Loucy (cell line): ENCODE measurements around the gene TMEM244.

ENCODE experiments used
- H2AFZ ChIP-seq: fragments of 200-600 bp; sonication (generic); 2 replicates; pipeline ENCODE4 v1.6.0; 2016; ENCODE audit warnings: antibody characterized with exemption, mild to moderate bottlenecking, low read length, moderate library complexity
- H3F3A ChIP-seq: fragments of 200-600 bp; 2 replicates; pipeline ENCODE4 v1.6.0; 2016; ENCODE audit warnings: antibody characterized with exemption, low read depth, mild to moderate bottlenecking
- H3K27me3 ChIP-seq: fragments of 200-600 bp; sonication (generic); 2 replicates; pipeline ENCODE4 v1.6.1; 2014; ENCODE audit warnings: low read length, mild to moderate bottlenecking; ENCODE audit not compliant: insufficient read depth, poor library complexity, severe bottlenecking
- H3K36me3 ChIP-seq: fragments of 200-600 bp; sonication (generic); 2 replicates; pipeline ENCODE4 v1.6.1; 2016; ENCODE audit warnings: low read length; ENCODE audit not compliant: insufficient read depth
- H3K4me1 ChIP-seq: fragments of 200-600 bp; sonication (generic); 2 replicates; pipeline ENCODE4 v1.5.1; 2014; ENCODE audit warnings: low read length, mild to moderate bottlenecking; ENCODE audit not compliant: insufficient read depth, poor library complexity, severe bottlenecking
- H3K4me2 ChIP-seq: fragments of 200-600 bp; sonication (generic); 2 replicates; pipeline ENCODE4 v1.6.0; 2014; ENCODE audit warnings: antibody characterized with exemption, low read length, low read depth, mild to moderate bottlenecking; ENCODE audit not compliant: poor library complexity, severe bottlenecking
- H3K4me3 ChIP-seq: fragments of 200-600 bp; sonication (generic); 2 replicates; pipeline ENCODE4 v1.5.1; 2014; ENCODE audit warnings: low read length, mild to moderate bottlenecking, mixed read lengths; ENCODE audit not compliant: poor library complexity, severe bottlenecking
- H3K79me2 ChIP-seq: fragments of 200-600 bp; sonication (generic); 2 replicates; pipeline ENCODE4 v1.6.1; 2014; ENCODE audit warnings: low read length; ENCODE audit not compliant: insufficient read depth
- H3K9ac ChIP-seq: fragments of 200-600 bp; sonication (generic); 2 replicates; pipeline ENCODE4 v1.6.0; 2014; ENCODE audit warnings: mild to moderate bottlenecking, low read depth, low read length, moderate library complexity; ENCODE audit not compliant: poor library complexity, severe bottlenecking
- H3K9me2 ChIP-seq: fragments of 200-600 bp; sonication (generic); replicated peaks from 2 replicates; pipeline ENCODE4 v1.6.1; 2016; ENCODE audit warnings: low read depth, low read length, mixed read lengths
- H3K9me3 ChIP-seq: fragments of 200-600 bp; sonication (generic); 2 replicates; pipeline ENCODE4 v1.6.1; 2014; ENCODE audit warnings: mild to moderate bottlenecking, antibody characterized with exemption, low read length, low read depth; ENCODE audit not compliant: insufficient read depth
- H4K20me1 ChIP-seq: fragments of 200-600 bp; sonication (generic); 2 replicates; pipeline ENCODE4 v1.6.0; 2014; ENCODE audit warnings: antibody characterized with exemption, low read length, mild to moderate bottlenecking; ENCODE audit not compliant: insufficient read depth, poor library complexity, severe bottlenecking
- EZH2phosphoT487 ChIP-seq: fragments of 200-600 bp; IDR thresholded peaks from 2 replicates; pipeline ENCODE4 v1.6.1; 2018; ENCODE audit warnings: antibody characterized with exemption, mild to moderate bottlenecking, moderate library complexity, borderline replicate concordance
- TF ChIP-seq, protein P1 (sequence below): fragments of 200-600 bp; sonication (generic); conservative IDR thresholded peaks from 2 replicates; pipeline ENCODE4 v1.5.1; 2014; ENCODE audit warnings: mild to moderate bottlenecking, antibody characterized with exemption, low read length

TMEM244 gene

DNA sequence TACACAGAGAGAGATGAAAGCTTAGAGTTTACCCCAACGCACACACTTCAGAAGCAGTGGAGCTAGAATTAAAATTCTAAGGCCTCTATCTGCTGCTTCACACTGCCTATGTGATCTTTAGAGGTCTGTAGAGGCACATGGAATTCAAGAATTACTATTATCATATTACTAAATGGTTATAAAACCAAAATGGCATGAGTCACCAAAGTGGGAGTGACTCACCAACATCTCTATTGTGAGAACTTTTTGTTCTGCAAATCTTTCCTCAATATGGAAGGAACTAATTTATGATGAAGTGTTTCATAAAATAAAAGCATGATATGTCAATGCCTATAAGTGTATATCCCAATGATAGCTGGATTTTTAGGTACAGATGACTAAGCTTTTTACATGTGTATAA lies 28.5 kb upstream of the TMEM244 start:
- Histone ChIP-seq H3K9me3 (no peaks in the 10 kb centered on the region), H3K9me2 (no peaks in the 10 kb centered on the region), H3K36me3 (no peaks in the 10 kb centered on the region), H3K4me3 (no peak overlapping the region), H3K9ac (no peak overlapping the region), H3F3A (no peaks in the 10 kb centered on the region), H3K4me2 (no peak overlapping the region), H3K4me1 (no peaks in the 10 kb centered on the region), H3K27me3 (no peaks in the 10 kb centered on the region), H4K20me1 (no peaks in the 10 kb centered on the region), H3K79me2 (no peaks in the 10 kb centered on the region), H2AFZ (no peak overlapping the region)
- TF ChIP-seq, protein P1, sequence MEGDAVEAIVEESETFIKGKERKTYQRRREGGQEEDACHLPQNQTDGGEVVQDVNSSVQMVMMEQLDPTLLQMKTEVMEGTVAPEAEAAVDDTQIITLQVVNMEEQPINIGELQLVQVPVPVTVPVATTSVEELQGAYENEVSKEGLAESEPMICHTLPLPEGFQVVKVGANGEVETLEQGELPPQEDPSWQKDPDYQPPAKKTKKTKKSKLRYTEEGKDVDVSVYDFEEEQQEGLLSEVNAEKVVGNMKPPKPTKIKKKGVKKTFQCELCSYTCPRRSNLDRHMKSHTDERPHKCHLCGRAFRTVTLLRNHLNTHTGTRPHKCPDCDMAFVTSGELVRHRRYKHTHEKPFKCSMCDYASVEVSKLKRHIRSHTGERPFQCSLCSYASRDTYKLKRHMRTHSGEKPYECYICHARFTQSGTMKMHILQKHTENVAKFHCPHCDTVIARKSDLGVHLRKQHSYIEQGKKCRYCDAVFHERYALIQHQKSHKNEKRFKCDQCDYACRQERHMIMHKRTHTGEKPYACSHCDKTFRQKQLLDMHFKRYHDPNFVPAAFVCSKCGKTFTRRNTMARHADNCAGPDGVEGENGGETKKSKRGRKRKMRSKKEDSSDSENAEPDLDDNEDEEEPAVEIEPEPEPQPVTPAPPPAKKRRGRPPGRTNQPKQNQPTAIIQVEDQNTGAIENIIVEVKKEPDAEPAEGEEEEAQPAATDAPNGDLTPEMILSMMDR: no peak
- no peak for TF ChIP-seq EZH2phosphoT487

DNA sequence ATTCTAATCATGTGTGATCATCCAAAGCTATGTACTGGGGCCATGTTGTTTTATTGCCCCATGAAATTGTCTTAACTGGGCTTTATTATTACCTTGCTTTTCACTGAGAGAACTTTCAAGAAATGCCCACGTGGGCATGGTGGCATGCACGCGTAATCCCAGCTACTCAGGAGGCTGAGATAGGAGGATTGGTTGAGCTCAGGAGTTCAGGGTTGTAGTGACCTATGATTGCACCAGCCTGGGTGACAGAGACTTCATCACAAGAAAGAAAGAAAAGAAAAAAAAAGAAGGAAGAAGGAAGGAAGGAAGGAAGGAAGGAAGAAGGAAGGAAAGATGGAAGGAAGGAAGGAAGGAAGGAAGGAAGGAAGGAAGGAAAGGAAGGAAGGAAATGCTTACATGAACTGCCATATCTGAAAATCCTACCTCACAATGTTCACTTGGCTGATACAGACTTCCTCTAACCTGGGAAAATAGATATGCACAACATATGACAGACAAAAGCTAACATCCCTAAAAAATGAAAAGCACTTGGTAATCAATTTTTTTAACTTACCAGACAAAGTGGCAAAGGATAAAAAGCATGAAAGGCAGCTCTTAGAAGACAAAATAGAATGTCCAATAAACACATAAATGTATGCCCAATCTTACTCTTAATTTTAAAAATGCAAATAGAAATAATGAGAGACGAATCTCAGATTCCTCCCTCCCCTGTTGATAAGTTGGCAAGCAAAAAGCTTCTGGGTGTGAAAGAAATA lies 25.5 kb upstream of the TMEM244 start:
- no peak overlapping the region for H3K9ac ChIP-seq
- no peaks in the 10 kb centered on the region for H3K79me2 ChIP-seq
- no peaks in the 10 kb centered on the region for H4K20me1 ChIP-seq
- H3K9me2 ChIP-seq: no peaks in the 10 kb centered on the region
- H2AFZ ChIP-seq: no peak overlapping the region
- no peak overlapping the region for H3K4me3 ChIP-seq
- no peaks in the 10 kb centered on the region for H3F3A ChIP-seq
- TF ChIP-seq, protein P1: no peak
- no peak for TF ChIP-seq EZH2phosphoT487
- H3K9me3 ChIP-seq: no peaks in the 10 kb centered on the region
- H3K4me1 ChIP-seq: no peaks in the 10 kb centered on the region
- no peaks in the 10 kb centered on the region for H3K27me3 ChIP-seq
- no peaks in the 10 kb centered on the region for H3K36me3 ChIP-seq
- H3K4me2 ChIP-seq: no peak overlapping the region

DNA sequence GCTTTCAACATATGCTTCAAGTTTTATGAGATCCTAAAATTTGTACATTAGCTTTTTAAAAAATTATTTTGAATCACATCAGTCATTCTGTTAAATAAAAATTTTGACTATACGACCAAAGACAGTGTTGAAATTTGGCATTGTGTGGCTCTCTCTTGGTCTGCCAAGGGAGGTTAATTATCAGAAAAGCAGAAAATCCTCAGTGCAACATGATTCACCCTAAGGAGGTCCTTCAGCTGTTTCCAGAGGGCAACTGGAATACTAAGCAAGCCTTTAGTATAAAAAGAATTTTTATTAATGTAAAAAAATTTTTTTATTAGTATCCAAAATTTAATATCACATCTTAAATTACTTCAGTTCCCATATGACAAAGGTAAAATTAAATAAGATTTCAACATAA lies 23.1 kb upstream of the TMEM244 start:
- H3K79me2 ChIP-seq: no peaks in the 10 kb centered on the region
- H3F3A ChIP-seq: no peaks in the 10 kb centered on the region
- no peak overlapping the region for H3K9ac ChIP-seq
- no peaks in the 10 kb centered on the region for H3K9me3 ChIP-seq
- no peaks in the 10 kb centered on the region for H3K4me1 ChIP-seq
- no peaks in the 10 kb centered on the region for H3K27me3 ChIP-seq
- TF ChIP-seq, protein P1: no peak
- TF ChIP-seq EZH2phosphoT487: no peak
- H4K20me1 ChIP-seq: no peaks in the 10 kb centered on the region
- no peak overlapping the region for H2AFZ ChIP-seq
- H3K4me3 ChIP-seq: no peak overlapping the region
- no peak overlapping the region for H3K4me2 ChIP-seq
- H3K9me2 ChIP-seq: no peaks in the 10 kb centered on the region
- H3K36me3 ChIP-seq: no peaks in the 10 kb centered on the region
